HG02870 (cell line): Measurements from ENCODE around the gene FGFR2.
A peak's percentile ranks its signal among the peaks of the same experiment; 100 is the strongest.

Experiments used
- ATAC-seq: cut with Tn5 transposase; IDR thresholded peaks from one replicate; pipeline ENCODE4 v1.9.1; 2021; ENCODE audit warnings: mild to moderate bottlenecking, moderate library complexity; ENCODE audit not compliant: unreplicated experiment

The FGFR2 gene

GRCh38 chr10:121598263-121599249 is at the start of gene FGFR2:
Gene FGFR2 (minus strand): TSS chr10:121598444. CDS start chr10:121593817, 4,627 bp downstream.
- peak; percentile 77 for ATAC-seq

GRCh38 chr10:121647401-121647800 is 49.2 kb upstream of the FGFR2 start:
- no peak for ATAC-seq

GRCh38 chr10:121645696-121646095 is 47.5 kb upstream of the FGFR2 start:
- no peak for ATAC-seq

- no peak for ATAC-seq
These were observed 46.3 kb upstream of the FGFR2 start for GRCh38 chr10:121644501-121644900.

- no peak for ATAC-seq
These were observed 42.0 kb upstream of the FGFR2 start for GRCh38 chr10:121640266-121640665.

GRCh38 chr10:121639416-121639815 is 41.2 kb upstream of the FGFR2 start:
- no peak for ATAC-seq

DNA sequence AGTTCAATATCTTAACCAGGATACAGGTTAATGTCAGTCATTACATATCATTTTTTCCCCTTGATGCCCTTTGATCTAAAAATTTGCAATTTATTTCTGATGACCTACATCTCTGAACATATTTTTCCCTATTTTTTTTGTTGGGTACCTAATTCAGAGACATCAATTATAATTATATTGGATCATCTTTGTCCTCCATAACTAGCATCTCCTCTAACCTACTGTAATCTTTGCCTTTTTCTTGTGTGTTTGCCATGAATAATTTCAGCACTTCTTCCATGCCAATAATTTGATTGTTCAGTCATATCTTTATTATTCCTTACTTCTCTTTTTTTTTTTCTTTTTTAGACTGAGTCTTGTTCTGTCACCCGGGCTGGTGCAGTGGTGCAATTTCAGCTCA is 39.2 kb upstream of the FGFR2 start:
- no peak for ATAC-seq

GRCh38 chr10:121633056-121633455 is 34.8 kb upstream of the FGFR2 start:
- no peak for ATAC-seq

GRCh38 chr10:121631365-121632029 is 33.3 kb upstream of the FGFR2 start:
- ATAC-seq, result no peak

- ATAC-seq, result no peak
These were observed 30.6 kb upstream of the FGFR2 start for GRCh38 chr10:121628859-121629258.

- no peak for ATAC-seq
These were observed 29.8 kb upstream of the FGFR2 start for GRCh38 chr10:121627876-121628581.

- no peak for ATAC-seq
These were observed 26.7 kb upstream of the FGFR2 start for GRCh38 chr10:121624836-121625486.

GRCh38 chr10:121618906-121619305 is 20.7 kb upstream of the FGFR2 start:
- no peak for ATAC-seq

DNA sequence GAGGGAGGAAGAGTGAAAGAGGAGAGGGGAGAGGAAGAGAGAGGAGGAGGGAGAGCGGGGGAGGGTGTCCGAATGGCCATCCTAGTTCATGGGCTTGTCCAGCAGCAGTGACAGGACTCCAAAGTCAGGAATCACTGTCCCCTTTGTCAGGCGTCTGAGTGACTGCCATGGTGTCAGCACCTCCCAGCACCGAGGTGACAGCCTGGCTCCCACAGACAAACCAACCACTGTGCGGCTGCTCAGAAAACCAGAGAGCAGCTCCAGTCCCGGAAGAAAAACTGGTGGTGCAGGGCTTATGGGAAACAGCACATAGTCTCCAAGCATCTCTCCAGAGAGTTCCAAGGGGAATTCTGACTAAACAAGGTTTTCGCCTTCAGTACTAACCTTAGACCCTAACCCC is 18.9 kb upstream of the FGFR2 start:
- ATAC-seq, result no peak

GRCh38 chr10:121616291-121616690 is 18.0 kb upstream of the FGFR2 start:
- ATAC-seq, result no peak

GRCh38 chr10:121615836-121616235 is 17.6 kb upstream of the FGFR2 start:
- no peak for ATAC-seq

DNA sequence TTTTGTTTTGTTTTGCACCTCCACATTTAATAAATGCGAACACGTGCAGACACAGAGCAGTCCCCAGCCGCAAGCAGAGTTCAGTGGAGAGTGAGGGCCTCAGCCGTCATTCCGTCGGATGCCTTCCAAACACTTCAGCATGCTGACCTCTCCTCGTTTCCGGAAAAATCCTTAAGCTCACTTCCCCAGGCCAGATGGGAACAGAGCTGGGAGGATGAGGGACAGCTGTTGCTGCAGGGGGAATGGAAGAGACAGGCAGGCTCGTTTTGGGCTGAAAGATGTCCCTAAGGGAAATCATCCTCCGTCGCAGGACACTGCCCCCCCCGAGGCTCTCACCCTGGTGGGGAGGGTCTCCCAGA is 17.2 kb upstream of the FGFR2 start:
- no peak for ATAC-seq

DNA sequence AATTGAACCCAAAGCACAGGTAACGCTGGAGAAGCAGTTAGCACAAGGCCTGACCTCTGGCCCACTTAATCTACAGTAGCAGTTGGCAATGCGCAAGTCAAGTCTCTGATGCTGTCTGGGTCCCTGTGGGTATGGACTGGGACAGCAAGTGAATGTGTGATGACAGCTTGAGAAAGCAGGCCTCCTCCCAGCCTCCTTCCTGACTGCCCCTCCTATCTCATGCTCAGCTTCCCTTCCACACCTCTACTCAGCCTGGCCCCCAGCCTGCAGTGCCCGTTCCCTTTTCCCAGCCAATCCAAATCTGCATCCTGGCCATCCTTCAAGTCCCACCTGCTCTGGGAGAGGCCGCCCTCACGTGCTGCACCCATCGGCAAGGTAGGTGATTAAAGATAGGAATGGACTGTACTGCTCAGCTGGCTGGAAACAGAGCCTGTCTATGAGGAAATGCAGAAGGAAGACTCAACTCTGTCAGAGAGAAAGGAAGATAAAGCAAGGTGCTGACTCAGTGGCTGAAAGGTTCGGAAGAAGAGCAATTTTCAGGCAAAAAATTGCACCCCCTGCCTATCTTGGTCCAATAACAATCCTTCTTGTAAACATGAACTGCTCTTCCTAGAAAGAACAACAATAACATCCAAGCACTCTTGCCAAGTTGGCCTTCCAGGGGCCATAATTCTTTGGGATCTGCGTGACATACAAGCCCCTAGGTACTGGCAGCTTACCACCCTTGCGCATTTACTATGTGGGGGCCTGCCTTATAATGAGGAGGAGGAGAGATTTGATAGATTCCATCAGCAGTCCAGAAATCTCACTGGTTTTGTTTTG is 16.6 kb upstream of the FGFR2 start:
- no peak for ATAC-seq

DNA sequence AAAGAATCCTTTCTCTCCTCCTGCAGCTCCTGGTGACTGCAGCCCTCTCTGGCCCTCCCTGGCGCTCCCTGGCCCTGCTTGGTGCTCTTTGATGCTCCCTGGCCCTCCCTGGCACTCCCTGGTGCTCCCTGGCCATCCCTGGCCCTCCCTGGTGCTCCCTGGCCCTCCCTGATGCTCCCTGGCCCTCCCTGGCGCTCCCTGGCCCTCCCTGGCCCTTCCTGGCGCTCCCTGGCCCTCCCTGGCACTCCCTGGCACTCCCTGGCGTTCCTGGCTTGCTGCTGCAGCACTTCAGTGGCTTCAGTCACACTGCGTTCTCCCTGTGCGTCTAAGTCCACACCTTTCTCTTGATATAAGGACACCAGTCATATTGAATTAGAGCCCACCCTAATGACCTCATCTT is 15.2 kb upstream of the FGFR2 start:
- no peak for ATAC-seq
